ENCODE data around the gene KLHL29.

The KLHL29 gene

GRCh38 chr2:23666980-23667357 lies 282.0 kb downstream of the KLHL29 start:
- no peak for DNase-seq

GRCh38 chr2:23668756-23669304 lies 283.9 kb downstream of the KLHL29 start:
- DNase-seq: no peak

GRCh38 chr2:23669413-23670244 lies 284.6 kb downstream of the KLHL29 start:
- DNase-seq: no peak

GRCh38 chr2:23670245-23670592 lies 285.2 kb downstream of the KLHL29 start:
- no peak for DNase-seq

GRCh38 chr2:23673082-23673481 lies 288.1 kb downstream of the KLHL29 start:
- DNase-seq: no peak

- no peak for DNase-seq
These were observed 289.1 kb downstream of the KLHL29 start for GRCh38 chr2:23673830-23674679.

GRCh38 chr2:23675506-23675905 lies 290.5 kb downstream of the KLHL29 start:
- DNase-seq: no peak

- DNase-seq: no peak
These were observed 292.9 kb downstream of the KLHL29 start for GRCh38 chr2:23677836-23678235.

- DNase-seq: no peak
These were observed 294.1 kb downstream of the KLHL29 start for GRCh38 chr2:23679044-23679443.

GRCh38 chr2:23680951-23681350 lies 296.0 kb downstream of the KLHL29 start:
- no peak for DNase-seq

GRCh38 chr2:23681356-23682140 lies 296.6 kb downstream of the KLHL29 start:
- no peak for DNase-seq

GRCh38 chr2:23682481-23682880 lies 297.5 kb downstream of the KLHL29 start:
- DNase-seq: no peak

GRCh38 chr2:23683001-23683400 lies 298.0 kb downstream of the KLHL29 start:
- no peak for DNase-seq

GRCh38 chr2:23684395-23685176 lies 299.6 kb downstream of the KLHL29 start:
- DNase-seq: no peak

- DNase-seq: no peak
These were observed 300.2 kb downstream of the KLHL29 start for GRCh38 chr2:23685181-23685580.

GRCh38 chr2:23685706-23686105 lies 300.7 kb downstream of the KLHL29 start:
- DNase-seq: no peak

- no peak for DNase-seq
These were observed 301.5 kb downstream of the KLHL29 start for GRCh38 chr2:23686405-23687029.

GRCh38 chr2:23687214-23687613 lies 302.2 kb downstream of the KLHL29 start:
- DNase-seq: no peak

GRCh38 chr2:23687713-23688112 lies 302.7 kb downstream of the KLHL29 start:
- DNase-seq: no peak

GRCh38 chr2:23688486-23689130 lies 303.6 kb downstream of the KLHL29 start:
- DNase-seq: no peak

- no peak for DNase-seq
These were observed 304.2 kb downstream of the KLHL29 start for GRCh38 chr2:23689131-23689700.

Data from activated CD4-positive, alpha-beta T cell treated with anti-CD3 and anti-CD28 coated beads, Interleukin-10, Interleukin-2, amounts not matched to agents 100 ng/mL and 50 ng/mL, durations not matched to agents 16 hours and 8 hours (primary cell).